ENCODE results near the gene NDUFAF2.

- TF ChIP-seq CTCF (CRISPR knock-in tag; IDR thresholded peaks at IDR 0.05) = no peak
- no peak for TF ChIP-seq ESRRA (CRISPR knock-in tag; IDR thresholded peaks at IDR 0.05; ENCODE audit: low read depth)
- TF ChIP-seq SP2 (CRISPR knock-in tag; IDR thresholded peaks at IDR 0.05) = no peak
These were observed 795 bp downstream of the NDUFAF2 start for GRCh38 chr5:60945813-60946187.
